Right atrium auricular region (tissue), 2 donors: Measurements from ENCODE around the gene DIP2A. TPM values are rescaled to one million over a fixed set of nuclear protein-coding genes. Genes with fewer than 3 reads are reported as not detected.

Experiments used
- DNase-seq: peaks from one replicate; pipeline ENCODE4 v3.0.0-alpha.2; 2019; ENCODE audit warnings: low spot score
- H3K27ac ChIP-seq, 2 donors: fragments of 200-600 bp; sonication (generic); 1 replicate in 1 of 2; 2 replicates in 1 of 2; pipeline ENCODE4 v1.5.1; 2016 to 2019
- H3K27me3 ChIP-seq, 2 donors: fragments of 200-600 bp; sonication (generic); one replicate each; pipeline versions ENCODE4 v1.5.1 to v1.6.0; 2017 to 2019
- H3K36me3 ChIP-seq: fragments of 200-600 bp; sonication (generic); one replicate; pipeline ENCODE4 v1.5.1; 2016
- H3K4me1 ChIP-seq, 2 donors: fragments of 200-600 bp; sonication (generic); one replicate each; pipeline versions ENCODE4 v1.5.1 to v1.6.0; 2017 to 2019
- H3K4me3 ChIP-seq, 2 donors: fragments of 200-600 bp; sonication (generic); 1 replicate in 1 of 2; 2 replicates in 1 of 2; pipeline ENCODE4 v1.5.1; 2017 to 2019; ENCODE audit warnings: mild to moderate bottlenecking in 1 of 2, moderate library complexity in 1 of 2
- H3K9me3 ChIP-seq, 2 donors: fragments of 200-600 bp; sonication (generic); one replicate each; pipeline ENCODE4 v1.5.1; 2019
- total RNA-seq, 2 donors: library from RNA; depleted of rRNA; stranded (reverse); fragments of >200 nt; gene quantifications; one replicate each; pipeline ENCODE4 v1.1.0, GENCODE V29; 2016
- TF ChIP-seq, protein P1 (sequence below), 2 donors: fragments of 200-600 bp; sonication (generic); IDR thresholded peaks; one replicate each; pipeline ENCODE4 v1.5.1; 2019; ENCODE audit warnings: antibody characterized with exemption in 2 of 2

Gene DIP2A
- total RNA-seq, 2 donors from 2014 or later: 18.1 to 25.9 TPM

DNA sequence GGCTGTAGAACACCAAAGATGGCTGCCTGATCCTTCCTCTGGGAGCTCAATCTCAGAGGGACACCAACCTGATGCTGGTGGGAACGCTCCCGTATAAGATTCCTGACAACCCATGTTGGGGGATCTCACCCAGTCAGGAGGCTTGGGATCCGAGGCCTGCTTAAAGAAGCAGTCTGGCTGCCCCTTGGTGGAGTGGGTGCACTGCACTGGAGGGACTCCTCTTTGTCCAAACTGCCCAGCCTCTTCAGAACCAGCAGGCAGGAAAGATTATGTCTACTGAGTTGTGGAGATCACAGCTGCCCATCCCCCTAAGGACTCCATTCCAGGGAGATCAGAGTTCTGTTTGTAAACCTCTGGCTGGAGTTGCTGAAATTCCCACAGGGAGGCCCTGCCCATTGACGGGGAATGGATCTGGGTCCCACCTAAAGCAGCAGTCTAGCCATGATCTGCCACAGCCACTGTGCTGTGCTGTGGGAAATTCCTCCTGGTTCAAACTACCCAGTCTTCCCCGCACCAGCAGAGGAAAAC is 123.2 kb downstream of the DIP2A start:
- peaks cover 24% of the 10 kb centered on the region for H3K36me3 ChIP-seq
- no peaks in the 10 kb centered on the region for H3K27me3 ChIP-seq
- TF ChIP-seq, protein P1, sequence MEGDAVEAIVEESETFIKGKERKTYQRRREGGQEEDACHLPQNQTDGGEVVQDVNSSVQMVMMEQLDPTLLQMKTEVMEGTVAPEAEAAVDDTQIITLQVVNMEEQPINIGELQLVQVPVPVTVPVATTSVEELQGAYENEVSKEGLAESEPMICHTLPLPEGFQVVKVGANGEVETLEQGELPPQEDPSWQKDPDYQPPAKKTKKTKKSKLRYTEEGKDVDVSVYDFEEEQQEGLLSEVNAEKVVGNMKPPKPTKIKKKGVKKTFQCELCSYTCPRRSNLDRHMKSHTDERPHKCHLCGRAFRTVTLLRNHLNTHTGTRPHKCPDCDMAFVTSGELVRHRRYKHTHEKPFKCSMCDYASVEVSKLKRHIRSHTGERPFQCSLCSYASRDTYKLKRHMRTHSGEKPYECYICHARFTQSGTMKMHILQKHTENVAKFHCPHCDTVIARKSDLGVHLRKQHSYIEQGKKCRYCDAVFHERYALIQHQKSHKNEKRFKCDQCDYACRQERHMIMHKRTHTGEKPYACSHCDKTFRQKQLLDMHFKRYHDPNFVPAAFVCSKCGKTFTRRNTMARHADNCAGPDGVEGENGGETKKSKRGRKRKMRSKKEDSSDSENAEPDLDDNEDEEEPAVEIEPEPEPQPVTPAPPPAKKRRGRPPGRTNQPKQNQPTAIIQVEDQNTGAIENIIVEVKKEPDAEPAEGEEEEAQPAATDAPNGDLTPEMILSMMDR (IDR thresholded peaks at IDR 0.05): no peak
- no peaks in the 10 kb centered on the region for H3K4me1 ChIP-seq
- H3K27ac ChIP-seq: no peak overlapping the region
- DNase-seq: no peak
- peaks cover 0 to 33% of the 10 kb centered on the region in 2 donors for H3K9me3 ChIP-seq
- H3K4me3 ChIP-seq: no peak overlapping the region

DNA sequence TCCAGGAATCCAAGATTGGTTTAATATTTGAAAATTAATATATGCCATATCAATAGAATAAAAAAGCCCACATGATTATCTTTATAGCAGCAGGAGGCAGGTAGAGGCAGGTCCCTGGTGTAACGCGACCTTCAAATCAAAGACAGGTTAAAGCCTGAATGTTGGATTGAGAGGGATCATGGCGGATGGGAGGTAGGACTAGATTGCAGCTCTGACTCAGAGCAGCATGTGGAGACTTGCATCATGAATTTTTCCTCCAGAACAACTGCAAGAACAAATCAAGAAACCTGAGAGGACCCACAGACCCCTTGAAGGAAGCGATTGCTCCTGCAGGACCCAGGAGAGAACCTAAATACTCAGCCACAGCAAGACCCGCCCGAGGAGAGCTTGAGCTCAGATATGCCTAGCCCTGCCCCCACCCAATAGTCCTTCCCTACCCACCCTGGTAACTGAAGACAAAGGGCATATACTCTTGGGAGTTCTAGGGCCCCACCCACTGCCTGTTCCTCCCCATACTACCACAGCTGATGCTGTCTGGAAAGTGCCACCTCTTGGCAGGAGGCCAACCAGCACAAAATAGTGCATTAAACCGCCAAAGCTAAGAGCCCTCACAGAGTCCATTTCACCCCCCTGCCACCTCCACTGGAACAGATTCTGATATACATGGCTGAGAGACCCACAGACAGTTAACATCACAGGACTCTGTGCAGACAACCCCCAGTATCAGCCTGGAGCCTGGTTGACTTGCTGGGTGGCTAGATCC is 126.7 kb downstream of the DIP2A start:
- H3K36me3 ChIP-seq: peaks cover 24% of the 10 kb centered on the region
- no peak for DNase-seq
- H3K9me3 ChIP-seq: peaks cover 0 to 12% of the 10 kb centered on the region in 2 donors
- no peak overlapping the region for H3K4me3 ChIP-seq
- no peaks in the 10 kb centered on the region for H3K4me1 ChIP-seq
- no peak overlapping the region for H3K27ac ChIP-seq
- no peaks in the 10 kb centered on the region for H3K27me3 ChIP-seq
- TF ChIP-seq, protein P1 (IDR thresholded peaks at IDR 0.05): no peak

GRCh38 chr21:46594276-46594675 is 135.6 kb downstream of the DIP2A start:
- H3K9me3 ChIP-seq: no peaks in the 10 kb centered on the region
- no peaks in the 10 kb centered on the region for H3K27me3 ChIP-seq

GRCh38 chr21:46596201-46596600 is 137.5 kb downstream of the DIP2A start:
- no peak for DNase-seq
- no peaks in the 10 kb centered on the region for H3K36me3 ChIP-seq
- H3K27ac ChIP-seq: no peak overlapping the region
- TF ChIP-seq, protein P1 (IDR thresholded peaks at IDR 0.05): no peak
- H3K4me1 ChIP-seq: peaks cover 0 to 14% of the 10 kb centered on the region in 2 donors
- no peak overlapping the region for H3K4me3 ChIP-seq
- H3K27me3 ChIP-seq: no peaks in the 10 kb centered on the region
- no peaks in the 10 kb centered on the region for H3K9me3 ChIP-seq

More at GRCh38 chr21:46594276-46594675, 135.6 kb downstream of the DIP2A start:
- H3K4me1 ChIP-seq: peaks cover 0 to 9% of the 10 kb centered on the region in 2 donors
- no peak overlapping the region for H3K27ac ChIP-seq
- H3K36me3 ChIP-seq: no peaks in the 10 kb centered on the region
- no peak for DNase-seq
- no peak overlapping the region for H3K4me3 ChIP-seq
- TF ChIP-seq, protein P1 (IDR thresholded peaks at IDR 0.05): no peak

- Histone ChIP-seq H3K9me3 (no peaks in the 10 kb centered on the region), H3K4me1 (peaks cover 0 to 14% of the 10 kb centered on the region in 2 donors), H3K36me3 (no peaks in the 10 kb centered on the region), H3K4me3 (no peak overlapping the region), H3K27me3 (no peaks in the 10 kb centered on the region), H3K27ac (no peak overlapping the region)
- no peak for DNase-seq
- TF ChIP-seq, protein P1 (IDR thresholded peaks at IDR 0.05): no peak
Observed at GRCh38 chr21:46597031-46597430, 138.3 kb downstream of the DIP2A start.
